Measurements from ENCODE around the gene IFI27L2.

Gene IFI27L2

DNA sequence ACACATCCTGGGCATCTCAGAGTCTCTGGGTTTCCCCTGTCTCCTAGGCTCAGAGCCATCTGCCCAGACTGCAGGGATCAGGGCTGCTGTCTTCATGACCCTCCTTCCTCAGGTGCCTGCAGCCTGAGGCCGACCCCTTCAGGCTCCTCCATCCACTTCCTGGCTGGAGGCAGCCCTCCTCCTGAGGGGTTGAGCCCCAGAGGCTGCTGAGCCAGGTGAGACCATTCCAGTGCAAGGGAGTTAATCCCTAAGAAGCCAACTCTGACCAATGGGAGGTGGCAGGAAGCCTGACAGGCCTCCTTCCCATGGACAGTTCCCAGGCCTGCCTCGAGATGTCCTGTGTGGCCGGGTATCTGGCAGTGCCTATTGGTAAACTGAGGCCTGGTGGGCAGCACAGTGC, 36.3 kb upstream of the IFI27L2 start:
- H3K4me2 ChIP-seq (ENCODE audit: low read length) = no peak overlapping the region
- no peaks in the 10 kb centered on the region for H3K79me2 ChIP-seq (ENCODE audit: control insufficient read depth, insufficient read depth, low read length)
- H4K8ac ChIP-seq (ENCODE audit: low read depth, low read length) = no peak overlapping the region
- H3K27ac ChIP-seq (ENCODE audit: low read depth, low read length) = no peak overlapping the region
- no peak overlapping the region for H3K9ac ChIP-seq (ENCODE audit: low read length)
- no CpG with 5 or more reads among the region's 3 CpGs for WGBS (ENCODE audit: extremely low coverage, insufficient coverage, low lambda C conversion rate)
- no peaks in the 10 kb centered on the region for H3K27me3 ChIP-seq (ENCODE audit: insufficient read depth, low read length, poor library complexity)
- no peak overlapping the region for H3K4me3 ChIP-seq (ENCODE audit: low read length)
- no peak overlapping the region for H3K56ac ChIP-seq (ENCODE audit: low read length)
- H4K5ac ChIP-seq (ENCODE audit: low read length) = no peak overlapping the region
- no peak overlapping the region for H2BK5ac ChIP-seq (ENCODE audit: low read length)
- no peak overlapping the region for H2BK15ac ChIP-seq (replicated peaks; ENCODE audit: low read depth)
- no peak overlapping the region for H3K18ac ChIP-seq (ENCODE audit: low read length)
- no peaks in the 10 kb centered on the region for H3K36me3 ChIP-seq (ENCODE audit: control insufficient read depth, insufficient read depth, low read length)
- no peak overlapping the region for H2AK5ac ChIP-seq (ENCODE audit: low read length)
- DNase-seq = peak; percentile 10
- H2BK120ac ChIP-seq (ENCODE audit: low read depth, low read length) = no peak overlapping the region
- peak overlapping the region; percentile 31 for H3K23ac ChIP-seq (ENCODE audit: low read length)
- no peaks in the 10 kb centered on the region for H3K79me1 ChIP-seq (ENCODE audit: low read length)
- H3K4ac ChIP-seq (ENCODE audit: low read depth, low read length) = no peak overlapping the region
- peaks cover 2% of the 10 kb centered on the region for H3K4me1 ChIP-seq (ENCODE audit: control insufficient read depth, low read depth, low read length)

- Histone ChIP-seq H3K56ac (ENCODE audit: low read length) (peak overlapping the region; percentile 65), H3K4me3 (ENCODE audit: low read length) (no peak overlapping the region), H2BK15ac (replicated peaks; ENCODE audit: low read depth) (no peak overlapping the region), H2BK5ac (ENCODE audit: low read length) (no peak overlapping the region), H4K8ac (ENCODE audit: low read depth, low read length) (no peak overlapping the region), H3K4me2 (ENCODE audit: low read length) (peak overlapping the region; percentile 3), H3K4ac (ENCODE audit: low read depth, low read length) (no peak overlapping the region), H3K27ac (ENCODE audit: low read depth, low read length) (no peak overlapping the region), H3K79me2 (ENCODE audit: control insufficient read depth, insufficient read depth, low read length) (no peaks in the 10 kb centered on the region), H3K27me3 (ENCODE audit: insufficient read depth, low read length, poor library complexity) (no peaks in the 10 kb centered on the region), H3K79me1 (ENCODE audit: low read length) (no peaks in the 10 kb centered on the region), H4K5ac (ENCODE audit: low read length) (no peak overlapping the region), H3K23ac (ENCODE audit: low read length) (peak overlapping the region; percentile 54), H3K18ac (ENCODE audit: low read length) (no peak overlapping the region), H3K4me1 (ENCODE audit: control insufficient read depth, low read depth, low read length) (peaks cover 2% of the 10 kb centered on the region), H3K9ac (ENCODE audit: low read length) (peak overlapping the region; percentile 39), H3K36me3 (ENCODE audit: control insufficient read depth, insufficient read depth, low read length) (no peaks in the 10 kb centered on the region), H2BK120ac (ENCODE audit: low read depth, low read length) (no peak overlapping the region), H2AK5ac (ENCODE audit: low read length) (no peak overlapping the region)
- no CpG with 5 or more reads among the region's 26 CpGs for WGBS (ENCODE audit: extremely low coverage, insufficient coverage, low lambda C conversion rate)
- DNase-seq = no peak
Observed at GRCh38 chr14:94164685-94165431, 35.5 kb upstream of the IFI27L2 start.

GRCh38 chr14:94163796-94164195, 34.4 kb upstream of the IFI27L2 start:
- no peak overlapping the region for H2BK5ac ChIP-seq (ENCODE audit: low read length)
- H2BK15ac ChIP-seq (replicated peaks; ENCODE audit: low read depth) = no peak overlapping the region
- no peak overlapping the region for H3K56ac ChIP-seq (ENCODE audit: low read length)
- no peaks in the 10 kb centered on the region for H3K36me3 ChIP-seq (ENCODE audit: control insufficient read depth, insufficient read depth, low read length)
- no peak overlapping the region for H3K27ac ChIP-seq (ENCODE audit: low read depth, low read length)
- H2AK5ac ChIP-seq (ENCODE audit: low read length) = no peak overlapping the region
- peak; percentile 65 for DNase-seq
- no peak overlapping the region for H3K18ac ChIP-seq (ENCODE audit: low read length)
- H3K4me2 ChIP-seq (ENCODE audit: low read length) = no peak overlapping the region
- no peak overlapping the region for H4K5ac ChIP-seq (ENCODE audit: low read length)
- WGBS (ENCODE audit: extremely low coverage, insufficient coverage, low lambda C conversion rate) = no CpG with 5 or more reads among the region's 5 CpGs
- H2BK120ac ChIP-seq (ENCODE audit: low read depth, low read length) = no peak overlapping the region
- no peaks in the 10 kb centered on the region for H3K27me3 ChIP-seq (ENCODE audit: insufficient read depth, low read length, poor library complexity)
- H3K4me3 ChIP-seq (ENCODE audit: low read length) = no peak overlapping the region
- no peak overlapping the region for H3K9ac ChIP-seq (ENCODE audit: low read length)
- peaks cover 2% of the 10 kb centered on the region for H3K4me1 ChIP-seq (ENCODE audit: control insufficient read depth, low read depth, low read length)
- no peaks in the 10 kb centered on the region for H3K79me2 ChIP-seq (ENCODE audit: control insufficient read depth, insufficient read depth, low read length)
- H3K79me1 ChIP-seq (ENCODE audit: low read length) = no peaks in the 10 kb centered on the region
- H4K8ac ChIP-seq (ENCODE audit: low read depth, low read length) = no peak overlapping the region
- no peak overlapping the region for H3K4ac ChIP-seq (ENCODE audit: low read depth, low read length)
- no peak overlapping the region for H3K23ac ChIP-seq (ENCODE audit: low read length)

DNA sequence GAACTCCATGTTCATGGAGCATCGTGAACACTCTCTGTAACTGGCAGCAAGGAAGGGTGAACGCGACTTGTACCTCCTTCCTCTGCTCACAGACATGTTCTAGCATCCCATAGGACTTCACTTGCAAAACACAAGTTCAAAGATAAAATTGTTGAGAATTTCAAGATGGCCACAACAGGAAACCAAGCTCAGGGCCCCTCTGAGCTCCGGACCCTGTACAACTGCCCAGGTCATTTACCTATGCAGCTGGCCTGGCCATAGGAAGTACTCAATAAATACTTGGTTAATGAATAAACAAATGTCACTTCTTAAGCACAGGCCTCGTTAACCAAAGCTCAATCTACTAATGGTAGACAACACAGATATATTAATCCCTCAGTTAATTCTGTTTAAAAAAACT, 33.1 kb upstream of the IFI27L2 start:
- Histone ChIP-seq H4K8ac (ENCODE audit: low read depth, low read length) (no peak overlapping the region), H3K27ac (ENCODE audit: low read depth, low read length) (no peak overlapping the region), H3K23ac (ENCODE audit: low read length) (no peak overlapping the region), H2BK120ac (ENCODE audit: low read depth, low read length) (no peak overlapping the region), H3K4me2 (ENCODE audit: low read length) (no peak overlapping the region), H3K27me3 (ENCODE audit: insufficient read depth, low read length, poor library complexity) (no peaks in the 10 kb centered on the region), H3K4ac (ENCODE audit: low read depth, low read length) (no peak overlapping the region), H3K79me2 (ENCODE audit: control insufficient read depth, insufficient read depth, low read length) (no peaks in the 10 kb centered on the region), H4K5ac (ENCODE audit: low read length) (no peak overlapping the region), H2AK5ac (ENCODE audit: low read length) (no peak overlapping the region), H3K4me3 (ENCODE audit: low read length) (no peak overlapping the region), H3K36me3 (ENCODE audit: control insufficient read depth, insufficient read depth, low read length) (no peaks in the 10 kb centered on the region), H3K18ac (ENCODE audit: low read length) (no peak overlapping the region), H3K79me1 (ENCODE audit: low read length) (no peaks in the 10 kb centered on the region), H3K9ac (ENCODE audit: low read length) (no peak overlapping the region), H2BK5ac (ENCODE audit: low read length) (no peak overlapping the region), H3K4me1 (ENCODE audit: control insufficient read depth, low read depth, low read length) (peaks cover 2% of the 10 kb centered on the region), H3K56ac (ENCODE audit: low read length) (no peak overlapping the region), H2BK15ac (replicated peaks; ENCODE audit: low read depth) (no peak overlapping the region)
- WGBS (ENCODE audit: extremely low coverage, insufficient coverage, low lambda C conversion rate) = no CpG with 5 or more reads among the region's 5 CpGs
- DNase-seq = no peak

DNA sequence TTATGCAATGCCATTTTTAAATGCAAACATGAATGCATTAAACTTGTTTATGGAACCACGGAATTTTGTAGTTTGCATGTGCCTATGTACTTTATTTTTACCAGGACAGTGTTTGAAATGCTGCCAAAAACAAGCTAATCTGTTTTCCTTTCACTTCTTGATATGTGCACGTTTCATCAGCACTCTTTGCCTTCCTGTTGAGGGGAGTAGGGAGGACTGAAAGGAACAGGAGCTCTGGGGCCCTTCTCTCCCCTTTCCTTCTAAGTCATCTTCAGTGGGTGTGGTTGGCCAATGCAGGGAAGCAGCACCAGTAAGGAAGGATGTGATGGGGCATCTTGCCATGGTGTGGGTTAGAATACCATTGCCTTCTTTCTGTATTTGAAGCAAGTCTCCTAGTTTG, 32.6 kb upstream of the IFI27L2 start:
- DNase-seq = no peak
- Histone ChIP-seq H3K4ac (ENCODE audit: low read depth, low read length) (no peak overlapping the region), H4K5ac (ENCODE audit: low read length) (no peak overlapping the region), H3K36me3 (ENCODE audit: control insufficient read depth, insufficient read depth, low read length) (no peaks in the 10 kb centered on the region), H3K79me2 (ENCODE audit: control insufficient read depth, insufficient read depth, low read length) (no peaks in the 10 kb centered on the region), H2BK15ac (replicated peaks; ENCODE audit: low read depth) (no peak overlapping the region), H3K4me2 (ENCODE audit: low read length) (no peak overlapping the region), H3K4me3 (ENCODE audit: low read length) (no peak overlapping the region), H3K9ac (ENCODE audit: low read length) (no peak overlapping the region), H3K79me1 (ENCODE audit: low read length) (no peaks in the 10 kb centered on the region), H3K56ac (ENCODE audit: low read length) (no peak overlapping the region), H3K27ac (ENCODE audit: low read depth, low read length) (no peak overlapping the region), H3K4me1 (ENCODE audit: control insufficient read depth, low read depth, low read length) (peaks cover 2% of the 10 kb centered on the region), H2AK5ac (ENCODE audit: low read length) (no peak overlapping the region), H2BK120ac (ENCODE audit: low read depth, low read length) (no peak overlapping the region), H2BK5ac (ENCODE audit: low read length) (no peak overlapping the region), H3K23ac (ENCODE audit: low read length) (no peak overlapping the region), H3K18ac (ENCODE audit: low read length) (no peak overlapping the region), H4K8ac (ENCODE audit: low read depth, low read length) (no peak overlapping the region), H3K27me3 (ENCODE audit: insufficient read depth, low read length, poor library complexity) (no peaks in the 10 kb centered on the region)
- WGBS (ENCODE audit: extremely low coverage, insufficient coverage, low lambda C conversion rate) = no CpG with 5 or more reads among the region's 2 CpGs

- Histone ChIP-seq H3K27me3 (ENCODE audit: insufficient read depth, low read length, poor library complexity) (no peaks in the 10 kb centered on the region), H3K4me3 (ENCODE audit: low read length) (no peak overlapping the region), H3K27ac (ENCODE audit: low read depth, low read length) (no peak overlapping the region), H3K9ac (ENCODE audit: low read length) (no peak overlapping the region), H3K56ac (ENCODE audit: low read length) (no peak overlapping the region), H3K4me2 (ENCODE audit: low read length) (no peak overlapping the region), H3K36me3 (ENCODE audit: control insufficient read depth, insufficient read depth, low read length) (no peaks in the 10 kb centered on the region), H2BK15ac (replicated peaks; ENCODE audit: low read depth) (no peak overlapping the region), H4K5ac (ENCODE audit: low read length) (no peak overlapping the region), H4K8ac (ENCODE audit: low read depth, low read length) (no peak overlapping the region), H2BK5ac (ENCODE audit: low read length) (no peak overlapping the region), H3K23ac (ENCODE audit: low read length) (no peak overlapping the region), H3K79me1 (ENCODE audit: low read length) (no peaks in the 10 kb centered on the region), H2AK5ac (ENCODE audit: low read length) (no peak overlapping the region), H3K18ac (ENCODE audit: low read length) (no peak overlapping the region), H3K4ac (ENCODE audit: low read depth, low read length) (no peak overlapping the region), H3K79me2 (ENCODE audit: control insufficient read depth, insufficient read depth, low read length) (no peaks in the 10 kb centered on the region), H2BK120ac (ENCODE audit: low read depth, low read length) (no peak overlapping the region), H3K4me1 (ENCODE audit: control insufficient read depth, low read depth, low read length) (peaks cover 2% of the 10 kb centered on the region)
- no peak for DNase-seq
- WGBS (ENCODE audit: extremely low coverage, insufficient coverage, low lambda C conversion rate) = no CpG with 5 or more reads among the region's 2 CpGs
Observed at GRCh38 chr14:94161058-94161457, 31.7 kb upstream of the IFI27L2 start.

Measured in mesendoderm (in vitro differentiated cells).